Hepatocyte (in vitro differentiated cells): ENCODE results near the gene ABCB7.

ENCODE experiments used
- EZH2 ChIP-seq: fragments of 200-600 bp; sonication (generic); IDR thresholded peaks from 2 replicates; pipeline ENCODE4 v1.6.1; 2016; ENCODE audit warnings: antibody characterized with exemption, mild to moderate bottlenecking, borderline replicate concordance
- TF ChIP-seq, protein P1 (sequence below): fragments of 200-600 bp; sonication (generic); IDR thresholded peaks from 2 replicates; pipeline ENCODE4 v1.5.1; 2016; ENCODE audit warnings: antibody characterized with exemption, mild to moderate bottlenecking; ENCODE audit not compliant: poor library complexity

GRCh38 chrX:75107863-75108509 lies 48.1 kb downstream of the ABCB7 start:
- TF ChIP-seq, protein P1, sequence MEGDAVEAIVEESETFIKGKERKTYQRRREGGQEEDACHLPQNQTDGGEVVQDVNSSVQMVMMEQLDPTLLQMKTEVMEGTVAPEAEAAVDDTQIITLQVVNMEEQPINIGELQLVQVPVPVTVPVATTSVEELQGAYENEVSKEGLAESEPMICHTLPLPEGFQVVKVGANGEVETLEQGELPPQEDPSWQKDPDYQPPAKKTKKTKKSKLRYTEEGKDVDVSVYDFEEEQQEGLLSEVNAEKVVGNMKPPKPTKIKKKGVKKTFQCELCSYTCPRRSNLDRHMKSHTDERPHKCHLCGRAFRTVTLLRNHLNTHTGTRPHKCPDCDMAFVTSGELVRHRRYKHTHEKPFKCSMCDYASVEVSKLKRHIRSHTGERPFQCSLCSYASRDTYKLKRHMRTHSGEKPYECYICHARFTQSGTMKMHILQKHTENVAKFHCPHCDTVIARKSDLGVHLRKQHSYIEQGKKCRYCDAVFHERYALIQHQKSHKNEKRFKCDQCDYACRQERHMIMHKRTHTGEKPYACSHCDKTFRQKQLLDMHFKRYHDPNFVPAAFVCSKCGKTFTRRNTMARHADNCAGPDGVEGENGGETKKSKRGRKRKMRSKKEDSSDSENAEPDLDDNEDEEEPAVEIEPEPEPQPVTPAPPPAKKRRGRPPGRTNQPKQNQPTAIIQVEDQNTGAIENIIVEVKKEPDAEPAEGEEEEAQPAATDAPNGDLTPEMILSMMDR: no peak
- TF ChIP-seq EZH2: no peak
